GM06990 (cell line): Measurements from ENCODE around the gene TMEM176B.

ENCODE experiments used
- DNase-seq: peaks from one replicate; pipeline ENCODE4 v3.0.0-alpha.2; 2011; ENCODE audit not compliant: insufficient read length; ENCODE audit errors: extremely low read depth
- H3K27me3 ChIP-seq: replicated peaks from 2 replicates; pipeline ENCODE4 v1.6.0; 2011; ENCODE audit warnings: low read length; ENCODE audit not compliant: control insufficient read depth, insufficient read depth
- H3K36me3 ChIP-seq: 2 replicates; pipeline ENCODE4 v1.5.1; 2011; ENCODE audit warnings: low read length; ENCODE audit not compliant: control insufficient read depth, insufficient read depth
- H3K4me3 ChIP-seq: replicated peaks from 2 replicates; pipeline ENCODE4 v1.5.1; 2011; ENCODE audit warnings: low read depth, mild to moderate bottlenecking, control low read depth, low read length
- CTCF ChIP-seq: IDR thresholded peaks from 2 replicates; pipeline ENCODE4 v1.5.1; 2011; ENCODE audit warnings: low read length, control low read depth, mild to moderate bottlenecking, inconsistent platforms; ENCODE audit not compliant: insufficient read depth, poor library complexity, severe bottlenecking

Gene TMEM176B

GRCh38 chr7:150799741-150800580, at the start of gene TMEM176B:
TSS of gene TMEM176B (minus strand) at chr7:150800364. CDS start at chr7:150796569, 3,795 bp downstream.
- Histone ChIP-seq H3K27me3 (peaks cover 2% of the 10 kb centered on the region), H3K36me3 (no peaks in the 10 kb centered on the region), H3K4me3 (no peak within 1 kb of the TSS)
- TF ChIP-seq CTCF = no peak
- no peak for DNase-seq

- H3K36me3 ChIP-seq = no peaks in the 10 kb centered on the region
- H3K4me3 ChIP-seq = no peak overlapping the region
- no peak for DNase-seq
- no peak for TF ChIP-seq CTCF
- peaks cover 1% of the 10 kb centered on the region for H3K27me3 ChIP-seq
These were observed 49.1 kb upstream of the TMEM176B start for GRCh38 chr7:150849204-150849775.

- H3K36me3 ChIP-seq = no peaks in the 10 kb centered on the region
- TF ChIP-seq CTCF = no peak
- H3K4me3 ChIP-seq = no peak overlapping the region
- H3K27me3 ChIP-seq = peaks cover 1% of the 10 kb centered on the region
- no peak for DNase-seq
These were observed 48.5 kb upstream of the TMEM176B start for GRCh38 chr7:150848561-150849115.

GRCh38 chr7:150848111-150848510, 47.9 kb upstream of the TMEM176B start:
- Histone ChIP-seq H3K27me3 (peaks cover 1% of the 10 kb centered on the region), H3K4me3 (no peak overlapping the region), H3K36me3 (no peaks in the 10 kb centered on the region)
- DNase-seq = no peak
- TF ChIP-seq CTCF = no peak

GRCh38 chr7:150847536-150847935, 47.4 kb upstream of the TMEM176B start:
- TF ChIP-seq CTCF = no peak
- Histone ChIP-seq H3K36me3 (no peaks in the 10 kb centered on the region), H3K4me3 (no peak overlapping the region), H3K27me3 (no peaks in the 10 kb centered on the region)
- no peak for DNase-seq
